Measurements from ENCODE around the gene VPREB3.

- peak in 1 of 6 experiments; percentile 7 for TF ChIP-seq CTCF (IDR thresholded peaks at IDR 0.05)
- TF ChIP-seq POLR2A (IDR thresholded peaks at IDR 0.05), result no peak
These were observed 32.1 kb upstream of the VPREB3 start for GRCh38 chr22:23786261-23786710.

Data from adrenal gland (tissue), 5 donors.